ENCODE results near the gene MINK1. TPM values are rescaled to one million over a fixed set of nuclear protein-coding genes. Genes with fewer than 3 reads are reported as not detected.

The MINK1 gene
- total and polyA plus RNA-seq, 2 of the 13 experiments (the other 11 are each of a cell fraction or from before 2014, with no cell fraction given): 17.2 to 63.9 TPM

GRCh38 chr17:4795168-4795567 is 38.0 kb upstream of the MINK1 start:
- Histone ChIP-seq H4K20me1 (ENCODE audit: insufficient read depth, low read length) (no peaks in the 10 kb centered on the region), H3K4me1 (ENCODE audit: insufficient read depth, low read length) (peaks cover 26% of the 10 kb centered on the region), H3K27me3 (ENCODE audit: control insufficient read depth in 1 of 2, insufficient read depth in 2 of 2, low read length in 2 of 2) (no peaks in the 10 kb centered on the region; a peak in 1 of 5 replicates), H2AFZ (ENCODE audit: low read length) (peak overlapping the region; percentile 77), H3K27ac (ENCODE audit: extremely low read length, insufficient read depth, low read length) (peak overlapping the region; percentile 58), H3K79me2 (ENCODE audit: insufficient read depth, low read length) (peaks cover 19% of the 10 kb centered on the region), H3K4me2 (ENCODE audit: low read depth, low read length) (peak overlapping the region; percentile 81; the same call in 1 of the 2 replicates), H3K9me3 (ENCODE audit: low read length) (no peaks in the 10 kb centered on the region), H3K4me3 (replicated peaks in 1 of 3; ENCODE audit: insufficient read depth in 1 of 3, low read depth in 2 of 3, low read length in 3 of 3) (no peak overlapping the region), H3K9ac (ENCODE audit: insufficient read depth, low read depth, low read length) (no peak overlapping the region), H3K36me3 (replicated peaks in 1 of 2; ENCODE audit: control insufficient read depth in 1 of 2, insufficient read depth in 2 of 2, low read length in 2 of 2) (peaks cover 8 to 17% of the 10 kb centered on the region in 2 experiments)
- 95% methylated on average over 1 of the region's 1 CpG for WGBS (ENCODE audit: low lambda C conversion rate)
- POLR2A ChIA-PET: no interaction called here
- intact Hi-C loops (cut with micrococcal nuclease; ENCODE audit: unreplicated experiment): no loop called here
- CTCF ChIA-PET (ENCODE audit: low intra/inter-chr PET ratio, low total read pairs): no interaction called here
- in situ Hi-C loops (cut with HindIII; ENCODE audit: extremely low pct_ligation_motif_present, low pct_unique_long_range_greater_than_20kb): no loop called here
- ATAC-seq (no peak), FAIRE-seq (no peak), DNase-seq (ENCODE audit: low spot score) (no peak)
- BruUV-seq (replicated peaks): no TSS peak
- TF ChIP-seq MTA1 (CRISPR knock-in tag; IDR thresholded peaks at IDR 0.05; ENCODE audit: borderline replicate concordance): no peak

GRCh38 chr17:4796552-4796920 is 36.6 kb upstream of the MINK1 start:
- H3K9ac ChIP-seq (ENCODE audit: insufficient read depth, low read depth, low read length): peak overlapping the region; percentile 95
- peak; percentile 33 for DNase-seq (ENCODE audit: low spot score)
- peaks cover 17% of the 10 kb centered on the region for H3K4me1 ChIP-seq (ENCODE audit: insufficient read depth, low read length)
- no peaks in the 10 kb centered on the region for H3K9me3 ChIP-seq (ENCODE audit: low read length)
- POLR2A ChIA-PET: interaction anchor here (0.5 to 2.1 kb wide), 18 partner anchors 9 to 228 kb away, joined by 3 to 26 read pairs (median 6); partner anchors contain the start of genes ARRB2, ENO3, KIF1C and MED11
- H3K27ac ChIP-seq (ENCODE audit: extremely low read length, insufficient read depth, low read length): peak overlapping the region; percentile 79
- no peaks in the 10 kb centered on the region for H4K20me1 ChIP-seq (ENCODE audit: insufficient read depth, low read length)
- CTCF ChIA-PET (ENCODE audit: low intra/inter-chr PET ratio, low total read pairs): no interaction called here
- ATAC-seq: peak; percentile 86
- H3K4me3 ChIP-seq (replicated peaks in 1 of 3; ENCODE audit: insufficient read depth in 1 of 3, low read depth in 2 of 3, low read length in 3 of 3): peak overlapping the region; percentile 85 to 97 (median 86)
- peak overlapping the region; percentile 81 for H3K4me2 ChIP-seq (ENCODE audit: low read depth, low read length)
- peaks cover 15% of the 10 kb centered on the region for H3K79me2 ChIP-seq (ENCODE audit: insufficient read depth, low read length)
- intact Hi-C loops (cut with micrococcal nuclease; ENCODE audit: unreplicated experiment): no loop called here
- in situ Hi-C loops (cut with HindIII; ENCODE audit: extremely low pct_ligation_motif_present, low pct_unique_long_range_greater_than_20kb): no loop called here
- H2AFZ ChIP-seq (ENCODE audit: low read length): peak overlapping the region; percentile 0
- WGBS (ENCODE audit: low lambda C conversion rate): 0% methylated on average over 6 of the region's 7 CpGs
- no peaks in the 10 kb centered on the region; a peak in 1 of 5 replicates for H3K27me3 ChIP-seq (ENCODE audit: control insufficient read depth in 1 of 2, insufficient read depth in 2 of 2, low read length in 2 of 2)
- FAIRE-seq: peak; percentile 54
- BruUV-seq (replicated peaks): TSS peak; percentile 78
- H3K36me3 ChIP-seq (replicated peaks in 1 of 2; ENCODE audit: control insufficient read depth in 1 of 2, insufficient read depth in 2 of 2, low read length in 2 of 2): peaks cover 8 to 17% of the 10 kb centered on the region in 2 experiments
- TF ChIP-seq SP5 (CRISPR knock-in tag; IDR thresholded peaks at IDR 0.05; ENCODE audit: borderline replicate concordance, low read depth) (peak; percentile 28; the same call in 1 of the 2 replicates), POLR2A (IDR thresholded peaks at IDR 0.05; ENCODE audit: insufficient read depth in 1 of 2, low read depth in 2 of 2, low read length in 2 of 2) (0 out of 4 replicates have a peak, but pooled peaks of 1 of the 2 experiments have one; percentile 5), ZNF781 (CRISPR knock-in tag; IDR thresholded peaks at IDR 0.05; ENCODE audit: borderline replicate concordance, not compliant biosample characterization) (peak; percentile 4), TCF12 (IDR thresholded peaks at IDR 0.05) (no peak), TCF12 (CRISPR knock-in tag; IDR thresholded peaks at IDR 0.05) (0 out of 2 replicates have a peak, but pooled peaks have one; percentile 12), RBFOX2 (IDR thresholded peaks at IDR 0.05; ENCODE audit: low read depth, low read length) (peak; percentile 44; the same call in 1 of the 2 replicates), DMAP1 (CRISPR knock-in tag; IDR thresholded peaks at IDR 0.05) (no peak)
- TF ChIP-seq, protein P1, sequence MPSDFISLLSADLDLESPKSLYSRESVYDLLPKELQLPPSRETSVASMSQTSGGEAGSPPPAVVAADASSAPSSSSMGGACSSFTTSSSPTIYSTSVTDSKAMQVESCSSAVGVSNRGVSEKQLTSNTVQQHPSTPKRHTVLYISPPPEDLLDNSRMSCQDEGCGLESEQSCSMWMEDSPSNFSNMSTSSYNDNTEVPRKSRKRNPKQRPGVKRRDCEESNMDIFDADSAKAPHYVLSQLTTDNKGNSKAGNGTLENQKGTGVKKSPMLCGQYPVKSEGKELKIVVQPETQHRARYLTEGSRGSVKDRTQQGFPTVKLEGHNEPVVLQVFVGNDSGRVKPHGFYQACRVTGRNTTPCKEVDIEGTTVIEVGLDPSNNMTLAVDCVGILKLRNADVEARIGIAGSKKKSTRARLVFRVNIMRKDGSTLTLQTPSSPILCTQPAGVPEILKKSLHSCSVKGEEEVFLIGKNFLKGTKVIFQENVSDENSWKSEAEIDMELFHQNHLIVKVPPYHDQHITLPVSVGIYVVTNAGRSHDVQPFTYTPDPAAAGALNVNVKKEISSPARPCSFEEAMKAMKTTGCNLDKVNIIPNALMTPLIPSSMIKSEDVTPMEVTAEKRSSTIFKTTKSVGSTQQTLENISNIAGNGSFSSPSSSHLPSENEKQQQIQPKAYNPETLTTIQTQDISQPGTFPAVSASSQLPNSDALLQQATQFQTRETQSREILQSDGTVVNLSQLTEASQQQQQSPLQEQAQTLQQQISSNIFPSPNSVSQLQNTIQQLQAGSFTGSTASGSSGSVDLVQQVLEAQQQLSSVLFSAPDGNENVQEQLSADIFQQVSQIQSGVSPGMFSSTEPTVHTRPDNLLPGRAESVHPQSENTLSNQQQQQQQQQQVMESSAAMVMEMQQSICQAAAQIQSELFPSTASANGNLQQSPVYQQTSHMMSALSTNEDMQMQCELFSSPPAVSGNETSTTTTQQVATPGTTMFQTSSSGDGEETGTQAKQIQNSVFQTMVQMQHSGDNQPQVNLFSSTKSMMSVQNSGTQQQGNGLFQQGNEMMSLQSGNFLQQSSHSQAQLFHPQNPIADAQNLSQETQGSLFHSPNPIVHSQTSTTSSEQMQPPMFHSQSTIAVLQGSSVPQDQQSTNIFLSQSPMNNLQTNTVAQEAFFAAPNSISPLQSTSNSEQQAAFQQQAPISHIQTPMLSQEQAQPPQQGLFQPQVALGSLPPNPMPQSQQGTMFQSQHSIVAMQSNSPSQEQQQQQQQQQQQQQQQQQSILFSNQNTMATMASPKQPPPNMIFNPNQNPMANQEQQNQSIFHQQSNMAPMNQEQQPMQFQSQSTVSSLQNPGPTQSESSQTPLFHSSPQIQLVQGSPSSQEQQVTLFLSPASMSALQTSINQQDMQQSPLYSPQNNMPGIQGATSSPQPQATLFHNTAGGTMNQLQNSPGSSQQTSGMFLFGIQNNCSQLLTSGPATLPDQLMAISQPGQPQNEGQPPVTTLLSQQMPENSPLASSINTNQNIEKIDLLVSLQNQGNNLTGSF (CRISPR knock-in tag; IDR thresholded peaks at IDR 0.05): no peak
- TF ChIP-seq, protein P2, sequence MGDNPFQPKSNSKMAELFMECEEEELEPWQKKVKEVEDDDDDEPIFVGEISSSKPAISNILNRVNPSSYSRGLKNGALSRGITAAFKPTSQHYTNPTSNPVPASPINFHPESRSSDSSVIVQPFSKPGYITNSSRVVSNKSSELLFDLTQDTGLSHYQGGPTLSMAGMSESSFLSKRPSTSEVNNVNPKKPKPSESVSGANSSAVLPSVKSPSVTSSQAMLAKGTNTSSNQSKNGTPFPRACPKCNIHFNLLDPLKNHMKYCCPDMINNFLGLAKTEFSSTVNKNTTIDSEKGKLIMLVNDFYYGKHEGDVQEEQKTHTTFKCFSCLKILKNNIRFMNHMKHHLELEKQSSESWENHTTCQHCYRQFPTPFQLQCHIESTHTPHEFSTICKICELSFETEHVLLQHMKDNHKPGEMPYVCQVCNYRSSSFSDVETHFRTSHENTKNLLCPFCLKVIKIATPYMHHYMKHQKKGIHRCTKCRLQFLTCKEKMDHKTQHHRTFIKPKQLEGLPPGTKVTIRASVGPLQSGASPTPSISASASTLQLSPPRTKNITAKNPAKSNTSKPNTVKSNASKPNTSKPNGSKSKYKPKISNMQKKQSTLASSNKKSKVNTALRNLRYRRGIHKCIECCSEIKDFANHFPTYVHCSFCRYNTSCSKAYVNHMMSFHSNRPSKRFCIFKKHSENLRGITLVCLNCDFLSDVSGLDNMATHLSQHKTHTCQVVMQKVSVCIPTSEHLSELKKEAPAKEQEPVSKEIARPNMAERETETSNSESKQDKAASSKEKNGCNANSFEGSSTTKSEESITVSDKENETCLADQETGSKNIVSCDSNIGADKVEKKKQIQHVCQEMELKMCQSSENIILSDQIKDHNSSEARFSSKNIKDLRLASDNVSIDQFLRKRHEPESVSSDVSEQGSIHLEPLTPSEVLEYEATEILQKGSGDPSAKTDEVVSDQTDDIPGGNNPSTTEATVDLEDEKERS (CRISPR knock-in tag; IDR thresholded peaks at IDR 0.05): 0 out of 2 replicates have a peak, but pooled peaks have one; percentile 0
